ENCODE data around the gene OR10V1. TPM values are rescaled to one million over a fixed set of nuclear protein-coding genes. Genes with fewer than 3 reads are reported as not detected.
A peak's percentile ranks its signal among the peaks of the same experiment; 100 is the strongest.

Gene OR10V1
- total RNA-seq, result not detected in 2 replicates

- peaks cover 22% of the 10 kb centered on the region for H3K27me3 Mint-ChIP-seq (ENCODE audit: low read depth)
- no peaks in the 10 kb centered on the region for H3K36me3 Mint-ChIP-seq (ENCODE audit: low read depth)
- no peak within 1 kb of the TSS for H3K4me3 Mint-ChIP-seq (ENCODE audit: low read depth)
- intact Hi-C loops (cut with micrococcal nuclease), result no loop called here
- H3K9me3 Mint-ChIP-seq, result no peaks in the 10 kb centered on the region
- DNase-seq (ENCODE audit: low spot score), result no peak
- no peak within 1 kb of the TSS for H3K27ac Mint-ChIP-seq
- H3K4me1 Mint-ChIP-seq (ENCODE audit: low read depth), result no peaks in the 10 kb centered on the region
These were observed at the start of gene OR10V1 for GRCh38 chr11:59713745-59714144. Gene OR10V1 (minus strand): TSS chr11:59713845. CDS start chr11:59713845, 0 bp downstream.

- intact Hi-C loops (cut with micrococcal nuclease), result no loop called here
- H3K27me3 Mint-ChIP-seq (ENCODE audit: low read depth), result peaks cover 30% of the 10 kb centered on the region
- no peak for DNase-seq (ENCODE audit: low spot score)
- no peaks in the 10 kb centered on the region for H3K9me3 Mint-ChIP-seq
- H3K4me3 Mint-ChIP-seq (ENCODE audit: low read depth), result no peak overlapping the region
- H3K36me3 Mint-ChIP-seq (ENCODE audit: low read depth), result peaks cover 3% of the 10 kb centered on the region
- H3K27ac Mint-ChIP-seq, result no peak overlapping the region
- peaks cover 12% of the 10 kb centered on the region for H3K4me1 Mint-ChIP-seq (ENCODE audit: low read depth)
These were observed 48.3 kb upstream of the OR10V1 start for GRCh38 chr11:59761993-59762392.

GRCh38 chr11:59760771-59761170 is 47.1 kb upstream of the OR10V1 start:
- Mint-ChIP-seq H3K36me3 (ENCODE audit: low read depth) (peaks cover 3% of the 10 kb centered on the region), H3K27me3 (ENCODE audit: low read depth) (peaks cover 36% of the 10 kb centered on the region), H3K9me3 (no peaks in the 10 kb centered on the region), H3K4me1 (ENCODE audit: low read depth) (peaks cover 13% of the 10 kb centered on the region), H3K27ac (no peak overlapping the region), H3K4me3 (ENCODE audit: low read depth) (no peak overlapping the region)
- intact Hi-C loops (cut with micrococcal nuclease), result no loop called here
- DNase-seq (ENCODE audit: low spot score), result no peak

GRCh38 chr11:59759900-59760299 is 46.3 kb upstream of the OR10V1 start:
- H3K9me3 Mint-ChIP-seq, result no peaks in the 10 kb centered on the region
- no peak for DNase-seq (ENCODE audit: low spot score)
- H3K27ac Mint-ChIP-seq, result no peak overlapping the region
- H3K36me3 Mint-ChIP-seq (ENCODE audit: low read depth), result peaks cover 3% of the 10 kb centered on the region
- peaks cover 9% of the 10 kb centered on the region for H3K4me1 Mint-ChIP-seq (ENCODE audit: low read depth)
- H3K4me3 Mint-ChIP-seq (ENCODE audit: low read depth), result no peak overlapping the region
- peaks cover 34% of the 10 kb centered on the region for H3K27me3 Mint-ChIP-seq (ENCODE audit: low read depth)
- intact Hi-C loops (cut with micrococcal nuclease), result no loop called here

- intact Hi-C loops (cut with micrococcal nuclease), result no loop called here
- Mint-ChIP-seq H3K36me3 (ENCODE audit: low read depth) (peaks cover 3% of the 10 kb centered on the region), H3K27me3 (ENCODE audit: low read depth) (peaks cover 34% of the 10 kb centered on the region), H3K4me3 (ENCODE audit: low read depth) (no peak overlapping the region), H3K9me3 (no peaks in the 10 kb centered on the region), H3K4me1 (ENCODE audit: low read depth) (peaks cover 15% of the 10 kb centered on the region), H3K27ac (no peak overlapping the region)
- no peak for DNase-seq (ENCODE audit: low spot score)
These were observed 44.9 kb upstream of the OR10V1 start for GRCh38 chr11:59758401-59759037.

GRCh38 chr11:59756845-59757244 is 43.2 kb upstream of the OR10V1 start:
- Mint-ChIP-seq H3K9me3 (no peaks in the 10 kb centered on the region), H3K36me3 (ENCODE audit: low read depth) (peaks cover 3% of the 10 kb centered on the region), H3K27me3 (ENCODE audit: low read depth) (peaks cover 28% of the 10 kb centered on the region), H3K27ac (no peak overlapping the region), H3K4me3 (ENCODE audit: low read depth) (peak overlapping the region; percentile 84), H3K4me1 (ENCODE audit: low read depth) (peaks cover 15% of the 10 kb centered on the region)
- intact Hi-C loops (cut with micrococcal nuclease), result no loop called here
- no peak for DNase-seq (ENCODE audit: low spot score)

- H3K4me1 Mint-ChIP-seq (ENCODE audit: low read depth), result peaks cover 15% of the 10 kb centered on the region
- H3K36me3 Mint-ChIP-seq (ENCODE audit: low read depth), result peaks cover 3% of the 10 kb centered on the region
- H3K9me3 Mint-ChIP-seq, result no peaks in the 10 kb centered on the region
- no peak overlapping the region for H3K27ac Mint-ChIP-seq
- peak overlapping the region; percentile 84 for H3K4me3 Mint-ChIP-seq (ENCODE audit: low read depth)
- no peak for DNase-seq (ENCODE audit: low spot score)
- intact Hi-C loops (cut with micrococcal nuclease), result no loop called here
- peaks cover 28% of the 10 kb centered on the region for H3K27me3 Mint-ChIP-seq (ENCODE audit: low read depth)
These were observed 42.9 kb upstream of the OR10V1 start for GRCh38 chr11:59756558-59756840.

GRCh38 chr11:59755701-59756557 is 42.3 kb upstream of the OR10V1 start:
- peaks cover 3% of the 10 kb centered on the region for H3K36me3 Mint-ChIP-seq (ENCODE audit: low read depth)
- no peak for DNase-seq (ENCODE audit: low spot score)

GRCh38 chr11:59754859-59755700 is 41.4 kb upstream of the OR10V1 start, which contains the start of gene STX3:
Gene STX3 (plus strand): TSS chr11:59755376. CDS start chr11:59755606, 230 bp downstream.
- peak; percentile 61 for DNase-seq (ENCODE audit: low spot score)
- Mint-ChIP-seq H3K4me1 (ENCODE audit: low read depth) (peaks cover 15% of the 10 kb centered on the region), H3K27me3 (ENCODE audit: low read depth) (peaks cover 25% of the 10 kb centered on the region), H3K4me3 (ENCODE audit: low read depth) (peak within 1 kb of the TSS; percentile 92), H3K27ac (peak within 1 kb of the TSS; percentile 63), H3K9me3 (no peaks in the 10 kb centered on the region), H3K36me3 (ENCODE audit: low read depth) (peaks cover 3% of the 10 kb centered on the region)
- intact Hi-C loops (cut with micrococcal nuclease), result loop anchor here (1.0 to 2.0 kb wide), 7 partner anchors 12 to 218 kb away; partner anchors contain the start of genes MRPL16 and PATL1

More at GRCh38 chr11:59755701-59756557, 42.3 kb upstream of the OR10V1 start:
- H3K9me3 Mint-ChIP-seq, result no peaks in the 10 kb centered on the region
- H3K4me1 Mint-ChIP-seq (ENCODE audit: low read depth), result peaks cover 15% of the 10 kb centered on the region
- H3K27me3 Mint-ChIP-seq (ENCODE audit: low read depth), result peaks cover 28% of the 10 kb centered on the region
- intact Hi-C loops (cut with micrococcal nuclease), result loop anchor here (1.0 to 2.0 kb wide), 4 partner anchors 55 to 219 kb away; partner anchors contain the start of genes MRPL16 and PATL1
- peak overlapping the region; percentile 63 for H3K27ac Mint-ChIP-seq
- peak overlapping the region; percentile 84 for H3K4me3 Mint-ChIP-seq (ENCODE audit: low read depth)

- peak overlapping the region; percentile 92 for H3K4me3 Mint-ChIP-seq (ENCODE audit: low read depth)
- peaks cover 3% of the 10 kb centered on the region for H3K36me3 Mint-ChIP-seq (ENCODE audit: low read depth)
- H3K27ac Mint-ChIP-seq, result peak overlapping the region; percentile 61
- no peaks in the 10 kb centered on the region for H3K9me3 Mint-ChIP-seq
- no peak for DNase-seq (ENCODE audit: low spot score)
- H3K27me3 Mint-ChIP-seq (ENCODE audit: low read depth), result peaks cover 20% of the 10 kb centered on the region
- intact Hi-C loops (cut with micrococcal nuclease), result loop anchor here (1.0 to 2.0 kb wide), 6 partner anchors 13 to 218 kb away; partner anchors contain the start of gene MRPL16
- H3K4me1 Mint-ChIP-seq (ENCODE audit: low read depth), result peaks cover 15% of the 10 kb centered on the region
These were observed 40.8 kb upstream of the OR10V1 start for GRCh38 chr11:59754494-59754858.

- Mint-ChIP-seq H3K4me3 (ENCODE audit: low read depth) (peak overlapping the region; percentile 92), H3K4me1 (ENCODE audit: low read depth) (peaks cover 15% of the 10 kb centered on the region), H3K9me3 (no peaks in the 10 kb centered on the region), H3K27ac (peak overlapping the region; percentile 50), H3K36me3 (ENCODE audit: low read depth) (peaks cover 3% of the 10 kb centered on the region), H3K27me3 (ENCODE audit: low read depth) (peaks cover 23% of the 10 kb centered on the region)
- DNase-seq (ENCODE audit: low spot score), result peak; percentile 73
- intact Hi-C loops (cut with micrococcal nuclease), result loop anchor here (1.0 to 2.0 kb wide), 6 partner anchors 13 to 217 kb away; partner anchors contain the start of gene MRPL16
These were observed 40.2 kb upstream of the OR10V1 start for GRCh38 chr11:59753650-59754493.

- DNase-seq (ENCODE audit: low spot score), result no peak
- H3K4me3 Mint-ChIP-seq (ENCODE audit: low read depth), result no peak overlapping the region
- no peak overlapping the region for H3K27ac Mint-ChIP-seq
- intact Hi-C loops (cut with micrococcal nuclease), result no loop called here
- H3K36me3 Mint-ChIP-seq (ENCODE audit: low read depth), result no peaks in the 10 kb centered on the region
- no peaks in the 10 kb centered on the region for H3K9me3 Mint-ChIP-seq
- H3K4me1 Mint-ChIP-seq (ENCODE audit: low read depth), result no peaks in the 10 kb centered on the region
- peaks cover 14% of the 10 kb centered on the region for H3K27me3 Mint-ChIP-seq (ENCODE audit: low read depth)
These were observed 32.5 kb upstream of the OR10V1 start for GRCh38 chr11:59746111-59746510.

All from activated T-helper 2 cell treated with anti-CD3 and anti-CD28 coated beads, Interferon-gamma antibody, Interleukin-2, Interleukin-4, amounts not matched to agents 10 μg/mL and 5 μg/mL and 100 μg/mL, durations not matched to agents 14 hours and 24 hours and 36 hours (primary cell).